HG02759 (cell line): ENCODE results near the gene CFAP70.

Experiments used
- ATAC-seq: cut with Tn5 transposase; IDR thresholded peaks from one replicate; pipeline ENCODE4 v1.9.1; 2021; ENCODE audit warnings: mild to moderate bottlenecking, moderate library complexity; ENCODE audit not compliant: unreplicated experiment

CFAP70 gene

DNA sequence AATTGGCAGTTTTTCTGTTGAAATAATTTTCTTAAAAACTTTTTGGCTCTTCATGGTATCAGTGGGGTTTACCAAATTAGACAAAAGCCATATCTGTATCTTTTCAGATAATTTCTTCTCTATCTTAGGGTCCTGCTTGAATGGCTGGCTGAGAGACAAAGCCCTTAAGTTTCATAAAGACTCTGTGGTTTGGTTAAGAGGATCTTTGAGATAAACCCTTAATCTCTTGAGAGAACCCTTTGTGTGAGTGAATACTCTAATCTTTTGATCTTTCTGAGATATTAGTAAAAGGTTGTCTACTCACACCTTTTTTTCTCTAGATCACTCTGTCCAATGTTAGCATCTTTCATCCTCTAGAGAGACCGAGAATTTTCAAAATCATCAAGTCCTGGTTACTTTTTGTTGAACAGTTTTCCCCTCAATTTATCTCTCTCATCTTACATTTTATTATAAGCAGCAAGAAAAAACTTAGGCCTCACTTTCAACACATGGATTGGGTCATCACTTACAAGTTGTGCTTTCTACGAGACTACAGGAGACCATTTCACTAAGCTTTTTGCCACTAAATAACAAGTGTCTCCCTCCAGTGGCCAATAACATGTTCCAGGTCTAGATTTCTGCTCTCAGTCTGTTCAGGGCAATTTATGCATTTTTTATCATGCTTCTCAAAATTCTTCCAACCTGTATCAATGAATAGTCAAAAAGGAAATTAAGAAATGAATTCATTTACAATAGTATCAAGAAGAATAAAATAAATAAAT is 140.1 kb downstream of the CFAP70 start:
- ATAC-seq = no peak

GRCh38 chr10:73217628-73218027 is 141.0 kb downstream of the CFAP70 start:
- no peak for ATAC-seq

- ATAC-seq = no peak
Observed at GRCh38 chr10:73215749-73216148, 142.9 kb downstream of the CFAP70 start.

DNA sequence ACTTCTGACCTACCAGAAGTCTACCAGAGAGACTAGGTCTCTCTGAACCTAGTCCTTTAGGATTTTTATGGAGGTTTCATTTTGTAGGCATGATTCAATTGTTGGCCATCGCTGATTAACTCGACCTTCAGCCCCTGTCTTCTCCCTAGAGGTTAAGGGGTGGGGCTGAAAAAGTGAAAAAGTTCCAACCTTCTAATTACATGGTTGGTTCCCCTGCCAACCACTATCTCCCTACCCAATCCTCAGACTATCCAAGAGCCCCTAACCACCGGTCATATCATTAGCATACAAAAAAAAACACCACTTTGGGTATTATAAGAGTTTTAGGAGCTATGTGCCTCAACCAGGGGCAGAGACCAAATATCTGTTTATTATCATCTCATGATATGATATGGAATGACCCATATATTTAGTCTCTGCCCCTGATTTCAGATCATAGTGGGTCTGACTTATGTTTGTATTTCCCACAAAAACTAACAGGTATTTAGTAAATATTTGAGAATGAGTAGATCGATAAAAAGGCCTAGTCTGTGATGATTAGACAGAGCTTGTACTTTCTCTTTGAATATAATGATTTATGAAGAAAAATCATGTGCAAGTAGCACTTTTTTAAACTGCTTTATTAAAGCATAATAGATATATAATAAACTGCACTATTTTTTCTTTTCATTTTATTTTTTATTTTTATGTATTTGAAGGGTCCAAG is 147.4 kb downstream of the CFAP70 start:
- ATAC-seq = no peak

DNA sequence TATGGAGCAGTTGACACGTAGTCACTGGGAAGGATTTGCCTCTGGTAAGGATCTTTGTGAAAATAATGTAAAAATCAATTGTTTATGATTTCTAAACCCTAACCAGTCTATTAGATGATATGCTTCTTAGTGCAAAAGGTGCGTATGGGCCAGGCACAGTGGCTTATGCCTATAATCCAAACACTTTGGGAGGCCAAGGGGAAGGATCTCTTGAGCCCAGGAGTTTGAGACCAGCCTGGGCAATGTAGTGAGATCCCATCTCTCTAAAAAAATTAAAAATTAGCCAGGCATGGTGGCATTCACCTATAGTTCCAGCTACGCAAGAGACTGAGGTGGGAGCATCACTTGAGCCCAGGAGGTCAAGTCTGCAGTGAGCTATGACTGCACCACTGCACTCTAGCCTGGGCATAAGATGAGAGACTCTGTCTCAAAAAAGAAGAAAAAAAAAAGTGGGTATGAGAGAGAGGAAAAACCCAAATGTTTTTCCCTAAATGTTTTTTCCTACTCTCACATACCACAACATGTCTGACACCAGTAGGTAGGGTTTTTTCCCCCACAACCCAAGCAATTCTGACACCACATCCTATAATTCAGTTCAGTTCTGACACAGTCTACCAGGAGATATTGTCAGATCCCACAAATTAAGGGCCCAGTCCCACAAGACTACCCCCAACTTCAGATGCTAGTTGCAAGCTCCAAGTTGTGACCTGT is 148.1 kb downstream of the CFAP70 start:
- ATAC-seq = no peak

GRCh38 chr10:73209705-73210104 is 149.0 kb downstream of the CFAP70 start:
- ATAC-seq = no peak

DNA sequence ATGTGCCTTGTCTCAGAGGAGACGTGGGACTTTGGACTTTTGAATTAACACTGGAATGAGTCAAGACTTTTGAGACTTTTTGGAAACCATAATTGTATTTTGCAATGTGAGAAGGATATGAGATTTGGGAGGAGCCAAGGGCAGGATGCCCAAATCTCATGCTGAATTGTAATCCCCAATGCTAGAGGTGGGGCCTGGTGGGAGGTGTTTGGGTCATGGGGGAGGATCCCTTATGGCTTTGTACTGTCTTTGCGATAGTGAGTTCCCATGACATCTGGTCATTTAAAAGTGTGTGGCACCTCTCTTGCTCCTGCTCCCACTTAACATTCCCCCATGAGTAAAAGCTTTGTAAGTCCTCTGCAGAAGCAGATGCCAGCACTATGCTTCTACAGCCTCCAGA is 150.8 kb downstream of the CFAP70 start:
- no peak for ATAC-seq

- no peak for ATAC-seq
Observed at GRCh38 chr10:73206385-73206784, 152.3 kb downstream of the CFAP70 start.

DNA sequence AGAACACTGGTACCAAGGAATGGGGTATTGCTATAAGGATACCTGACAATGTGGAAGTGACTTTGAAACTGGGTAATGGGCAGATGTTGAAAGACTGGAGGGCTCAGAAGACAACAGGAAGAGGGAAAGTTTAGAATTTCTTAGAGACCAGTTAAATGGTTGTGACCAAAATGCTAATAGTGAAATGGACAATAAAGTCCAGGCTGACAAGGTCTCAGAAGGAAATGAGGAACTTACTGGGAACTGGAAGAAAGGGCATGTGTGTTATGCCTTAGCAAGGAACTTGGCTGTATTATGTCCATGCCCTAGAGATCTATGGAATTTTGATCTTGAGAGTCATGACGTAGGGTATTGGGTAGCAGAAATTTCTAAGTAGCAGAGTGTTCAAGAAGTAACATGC is 152.8 kb downstream of the CFAP70 start:
- ATAC-seq = no peak

- ATAC-seq = no peak
Observed at GRCh38 chr10:73205081-73205480, 153.6 kb downstream of the CFAP70 start.
